Measurements from ENCODE around the gene DMRTC2. TPM values are rescaled to one million over a fixed set of nuclear protein-coding genes. Genes with fewer than 3 reads are reported as not detected.

DMRTC2 gene
- total RNA-seq, 1 donor from 2014 or later, result not detected

GRCh38 chr19:41861846-41862245 is 17.0 kb downstream of the DMRTC2 start:
- H3K4me3 Mint-ChIP-seq (ENCODE audit: unreplicated experiment), result peak overlapping the region; percentile 99
- no peak overlapping the region for H2AFZ ChIP-seq (ENCODE audit: low read depth, low read length)
- no peaks in the 10 kb centered on the region for H3K27me3 ChIP-seq (ENCODE audit: insufficient read depth, low read length)
- H3K4me1 Mint-ChIP-seq (ENCODE audit: low read depth, unreplicated experiment), result peaks cover 30% of the 10 kb centered on the region
- TF ChIP-seq EZH2 (IDR thresholded peaks at IDR 0.05; ENCODE audit: insufficient read depth, low read length) (no peak), CTCF (IDR thresholded peaks at IDR 0.05; ENCODE audit: insufficient read depth, low read depth, low read length) (no peak)
- no peak overlapping the region for H3K27ac ChIP-seq (ENCODE audit: low read depth, low read length)
- peak overlapping the region; percentile 96 for H3K4me3 ChIP-seq (ENCODE audit: insufficient read depth, low read depth, low read length)
- no peak for DNase-seq (ENCODE audit: low read depth)
- H3K9ac ChIP-seq (ENCODE audit: low read length), result peak overlapping the region; percentile 100
- peak overlapping the region; percentile 97 for H3K4me2 ChIP-seq (ENCODE audit: low read length)
- H3K9me3 Mint-ChIP-seq (ENCODE audit: unreplicated experiment), result no peaks in the 10 kb centered on the region
- peaks cover 44% of the 10 kb centered on the region for H3K36me3 ChIP-seq (ENCODE audit: insufficient read depth, low read length)
- FAIRE-seq, result no peak
- H3K4me1 ChIP-seq (ENCODE audit: insufficient read depth, low read length), result peaks cover 32% of the 10 kb centered on the region
- peaks cover 40% of the 10 kb centered on the region for H3K36me3 Mint-ChIP-seq (ENCODE audit: low read depth, unreplicated experiment)
- peaks cover 66% of the 10 kb centered on the region for H3K79me2 ChIP-seq (ENCODE audit: insufficient read depth, low read length)
- peak overlapping the region; percentile 99 for H3K27ac Mint-ChIP-seq (ENCODE audit: unreplicated experiment)
- H3K9me3 ChIP-seq (ENCODE audit: insufficient read depth, low read depth, low read length), result no peaks in the 10 kb centered on the region
- H4K20me1 ChIP-seq (ENCODE audit: insufficient read depth, low read length), result peaks cover 62% of the 10 kb centered on the region
- H3K27me3 Mint-ChIP-seq (ENCODE audit: low read depth, unreplicated experiment), result peaks cover 2% of the 10 kb centered on the region

- H3K27ac ChIP-seq (ENCODE audit: low read depth, low read length), result no peak overlapping the region
- H3K9me3 Mint-ChIP-seq (ENCODE audit: unreplicated experiment), result no peaks in the 10 kb centered on the region
- no peak for TF ChIP-seq EZH2 (IDR thresholded peaks at IDR 0.05; ENCODE audit: insufficient read depth, low read length)
- no peak for TF ChIP-seq CTCF (IDR thresholded peaks at IDR 0.05; ENCODE audit: insufficient read depth, low read depth, low read length)
- peak overlapping the region; percentile 97 for H3K4me2 ChIP-seq (ENCODE audit: low read length)
- peaks cover 32% of the 10 kb centered on the region for H3K4me1 ChIP-seq (ENCODE audit: insufficient read depth, low read length)
- H3K9me3 ChIP-seq (ENCODE audit: insufficient read depth, low read depth, low read length), result no peaks in the 10 kb centered on the region
- peaks cover 50% of the 10 kb centered on the region for H3K36me3 ChIP-seq (ENCODE audit: insufficient read depth, low read length)
- no peaks in the 10 kb centered on the region for H3K27me3 Mint-ChIP-seq (ENCODE audit: low read depth, unreplicated experiment)
- peaks cover 30% of the 10 kb centered on the region for H3K4me1 Mint-ChIP-seq (ENCODE audit: low read depth, unreplicated experiment)
- no peaks in the 10 kb centered on the region for H3K27me3 ChIP-seq (ENCODE audit: insufficient read depth, low read length)
- FAIRE-seq (no peak), DNase-seq (ENCODE audit: low read depth) (no peak)
- peak overlapping the region; percentile 96 for H3K4me3 ChIP-seq (ENCODE audit: insufficient read depth, low read depth, low read length)
- H2AFZ ChIP-seq (ENCODE audit: low read depth, low read length), result no peak overlapping the region
- peak overlapping the region; percentile 99 for H3K4me3 Mint-ChIP-seq (ENCODE audit: unreplicated experiment)
- peaks cover 72% of the 10 kb centered on the region for H3K79me2 ChIP-seq (ENCODE audit: insufficient read depth, low read length)
- H3K36me3 Mint-ChIP-seq (ENCODE audit: low read depth, unreplicated experiment), result peaks cover 40% of the 10 kb centered on the region
- peaks cover 68% of the 10 kb centered on the region for H4K20me1 ChIP-seq (ENCODE audit: insufficient read depth, low read length)
- peak overlapping the region; percentile 99 for H3K27ac Mint-ChIP-seq (ENCODE audit: unreplicated experiment)
- H3K9ac ChIP-seq (ENCODE audit: low read length), result peak overlapping the region; percentile 100
Observed at GRCh38 chr19:41862445-41862986, 17.7 kb downstream of the DMRTC2 start.

GRCh38 chr19:41863209-41863931 is 18.5 kb downstream of the DMRTC2 start:
- FAIRE-seq (no peak), DNase-seq (ENCODE audit: low read depth) (no peak)
- H3K9me3 ChIP-seq (ENCODE audit: insufficient read depth, low read depth, low read length), result no peaks in the 10 kb centered on the region
- H3K9me3 Mint-ChIP-seq (ENCODE audit: unreplicated experiment), result no peaks in the 10 kb centered on the region
- H3K4me1 Mint-ChIP-seq (ENCODE audit: low read depth, unreplicated experiment), result peaks cover 37% of the 10 kb centered on the region
- H3K4me1 ChIP-seq (ENCODE audit: insufficient read depth, low read length), result peaks cover 32% of the 10 kb centered on the region
- H3K79me2 ChIP-seq (ENCODE audit: insufficient read depth, low read length), result peaks cover 80% of the 10 kb centered on the region
- H2AFZ ChIP-seq (ENCODE audit: low read depth, low read length), result no peak overlapping the region
- H3K4me2 ChIP-seq (ENCODE audit: low read length), result peak overlapping the region; percentile 97
- peaks cover 77% of the 10 kb centered on the region for H4K20me1 ChIP-seq (ENCODE audit: insufficient read depth, low read length)
- peaks cover 58% of the 10 kb centered on the region for H3K36me3 ChIP-seq (ENCODE audit: insufficient read depth, low read length)
- no peak overlapping the region for H3K27ac ChIP-seq (ENCODE audit: low read depth, low read length)
- H3K27ac Mint-ChIP-seq (ENCODE audit: unreplicated experiment), result peak overlapping the region; percentile 78
- no peaks in the 10 kb centered on the region for H3K27me3 Mint-ChIP-seq (ENCODE audit: low read depth, unreplicated experiment)
- H3K9ac ChIP-seq (ENCODE audit: low read length), result peak overlapping the region; percentile 100
- no peak for TF ChIP-seq CTCF (IDR thresholded peaks at IDR 0.05; ENCODE audit: insufficient read depth, low read depth, low read length)
- peak overlapping the region; percentile 99 for H3K4me3 Mint-ChIP-seq (ENCODE audit: unreplicated experiment)
- peaks cover 46% of the 10 kb centered on the region for H3K36me3 Mint-ChIP-seq (ENCODE audit: low read depth, unreplicated experiment)
- H3K4me3 ChIP-seq (ENCODE audit: insufficient read depth, low read depth, low read length), result no peak overlapping the region
- no peaks in the 10 kb centered on the region for H3K27me3 ChIP-seq (ENCODE audit: insufficient read depth, low read length)
